ENCODE data around the gene ARHGAP26.

DNA sequence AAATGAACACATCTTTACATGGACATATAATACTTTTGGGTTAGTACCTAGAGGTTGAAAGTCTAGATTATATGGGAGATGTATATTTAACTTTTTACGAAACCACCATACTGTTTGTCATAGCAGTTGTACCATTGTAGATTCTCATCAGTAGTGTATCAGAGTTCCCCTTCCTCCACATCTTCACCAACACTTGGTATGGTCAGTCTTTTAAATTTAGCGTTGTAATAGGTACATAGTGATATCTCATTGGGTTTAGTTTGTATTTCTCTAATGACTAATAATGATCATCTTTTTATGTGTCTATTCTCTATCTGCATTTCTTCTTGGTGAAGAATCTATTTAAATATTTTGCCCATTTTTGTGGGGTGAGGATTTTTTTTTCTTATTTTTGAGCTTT is 495.8 kb downstream of the ARHGAP26 start:
- TF ChIP-seq POLR2A (IDR thresholded peaks at IDR 0.05) = no peak
- TF ChIP-seq, protein P1, sequence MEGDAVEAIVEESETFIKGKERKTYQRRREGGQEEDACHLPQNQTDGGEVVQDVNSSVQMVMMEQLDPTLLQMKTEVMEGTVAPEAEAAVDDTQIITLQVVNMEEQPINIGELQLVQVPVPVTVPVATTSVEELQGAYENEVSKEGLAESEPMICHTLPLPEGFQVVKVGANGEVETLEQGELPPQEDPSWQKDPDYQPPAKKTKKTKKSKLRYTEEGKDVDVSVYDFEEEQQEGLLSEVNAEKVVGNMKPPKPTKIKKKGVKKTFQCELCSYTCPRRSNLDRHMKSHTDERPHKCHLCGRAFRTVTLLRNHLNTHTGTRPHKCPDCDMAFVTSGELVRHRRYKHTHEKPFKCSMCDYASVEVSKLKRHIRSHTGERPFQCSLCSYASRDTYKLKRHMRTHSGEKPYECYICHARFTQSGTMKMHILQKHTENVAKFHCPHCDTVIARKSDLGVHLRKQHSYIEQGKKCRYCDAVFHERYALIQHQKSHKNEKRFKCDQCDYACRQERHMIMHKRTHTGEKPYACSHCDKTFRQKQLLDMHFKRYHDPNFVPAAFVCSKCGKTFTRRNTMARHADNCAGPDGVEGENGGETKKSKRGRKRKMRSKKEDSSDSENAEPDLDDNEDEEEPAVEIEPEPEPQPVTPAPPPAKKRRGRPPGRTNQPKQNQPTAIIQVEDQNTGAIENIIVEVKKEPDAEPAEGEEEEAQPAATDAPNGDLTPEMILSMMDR (IDR thresholded peaks at IDR 0.05) = no peak
